Transverse colon (tissue), 4 donors: ENCODE measurements around the gene CALML4.
"Not testable (repeated sequence)": the region's sequence is repeated elsewhere in the genome, so short reads cannot be mapped to it uniquely, and the experiment has no call there.

Experiments used
- EP300 ChIP-seq: sonication (generic); formaldehyde crosslinking; IDR thresholded peaks from one replicate; pipeline ENCODE4 v1.6.1; 2017; ENCODE audit warnings: antibody characterized with exemption, low read depth
- POLR2A ChIP-seq: fragments of 450-650 bp; IDR thresholded peaks from one replicate; pipeline ENCODE4 v1.6.1; 2016; ENCODE audit warnings: antibody characterized with exemption, mild to moderate bottlenecking, moderate library complexity
- POLR2AphosphoS5 ChIP-seq, 3 donors: sonication (generic); formaldehyde crosslinking; IDR thresholded peaks; one replicate each; pipeline ENCODE4 v1.6.1; 2016; ENCODE audit warnings: antibody characterized with exemption in 3 of 3
- TF ChIP-seq, protein P1 (sequence below), 5 experiments: fragments of 200-600 bp in 3 of 5; fragments of 450-650 bp in 2 of 5; sonication (generic) in 3 of 5; IDR thresholded peaks; 1 replicate in 2 of 5; 2 replicates in 3 of 5; pipeline ENCODE4 v1.5.1; 2016 to 2017; ENCODE audit warnings: antibody characterized with exemption in 5 of 5, inconsistent platforms in 3 of 5, mild to moderate bottlenecking in 2 of 5, moderate library complexity in 1 of 5

DNA sequence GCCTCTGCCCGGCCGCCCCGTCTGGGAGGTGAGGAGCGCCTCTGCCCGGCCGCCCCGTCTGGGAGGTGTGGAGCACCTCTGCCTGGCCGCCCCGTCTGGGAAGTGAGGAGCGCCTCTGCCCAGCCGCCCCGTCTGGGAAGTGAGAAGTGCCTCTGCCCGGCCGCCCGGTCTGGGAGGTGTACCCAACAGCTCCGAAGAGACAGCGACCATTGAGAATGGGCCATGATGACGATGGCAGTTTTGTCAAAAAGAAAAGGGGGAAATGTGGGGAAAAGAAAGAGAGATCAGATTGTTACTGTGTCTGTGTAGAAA is 17.3 kb upstream of the CALML4 start:
- TF ChIP-seq, protein P1, sequence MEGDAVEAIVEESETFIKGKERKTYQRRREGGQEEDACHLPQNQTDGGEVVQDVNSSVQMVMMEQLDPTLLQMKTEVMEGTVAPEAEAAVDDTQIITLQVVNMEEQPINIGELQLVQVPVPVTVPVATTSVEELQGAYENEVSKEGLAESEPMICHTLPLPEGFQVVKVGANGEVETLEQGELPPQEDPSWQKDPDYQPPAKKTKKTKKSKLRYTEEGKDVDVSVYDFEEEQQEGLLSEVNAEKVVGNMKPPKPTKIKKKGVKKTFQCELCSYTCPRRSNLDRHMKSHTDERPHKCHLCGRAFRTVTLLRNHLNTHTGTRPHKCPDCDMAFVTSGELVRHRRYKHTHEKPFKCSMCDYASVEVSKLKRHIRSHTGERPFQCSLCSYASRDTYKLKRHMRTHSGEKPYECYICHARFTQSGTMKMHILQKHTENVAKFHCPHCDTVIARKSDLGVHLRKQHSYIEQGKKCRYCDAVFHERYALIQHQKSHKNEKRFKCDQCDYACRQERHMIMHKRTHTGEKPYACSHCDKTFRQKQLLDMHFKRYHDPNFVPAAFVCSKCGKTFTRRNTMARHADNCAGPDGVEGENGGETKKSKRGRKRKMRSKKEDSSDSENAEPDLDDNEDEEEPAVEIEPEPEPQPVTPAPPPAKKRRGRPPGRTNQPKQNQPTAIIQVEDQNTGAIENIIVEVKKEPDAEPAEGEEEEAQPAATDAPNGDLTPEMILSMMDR (IDR thresholded peaks at IDR 0.05): not testable (repeated sequence)
- not testable (repeated sequence) for TF ChIP-seq POLR2A; EP300; POLR2AphosphoS5 (IDR thresholded peaks at IDR 0.05)
